CD14-positive monocyte (primary cell): ENCODE measurements around the gene CLCF1. TPM values are rescaled to one million over a fixed set of nuclear protein-coding genes. Genes with fewer than 3 reads are reported as not detected.
A peak's percentile ranks its signal among the peaks of the same experiment; 100 is the strongest.

ENCODE experiments used
- DNase-seq, 3 donors: peaks; one replicate each; pipeline ENCODE4 v3.0.0-alpha.2; 2011 to 2022
- H2AFZ ChIP-seq: 2 replicates; pipeline ENCODE4 v1.6.0; 2012; ENCODE audit warnings: mild to moderate bottlenecking, low read depth, low read length, inconsistent platforms; ENCODE audit not compliant: insufficient read depth, poor library complexity, severe bottlenecking
- H3K27ac ChIP-seq, 2 donors: 1 replicate in 1 of 2; 2 replicates in 1 of 2; pipeline ENCODE4 v1.5.1; 2012 to 2013; ENCODE audit warnings: low read length in 2 of 2, control low read depth in 1 of 2, inconsistent platforms in 1 of 2, low read depth in 1 of 2, mild to moderate bottlenecking in 1 of 2
- H3K27me3 ChIP-seq, 2 donors: one replicate each; pipeline versions ENCODE4 v1.6.0 to v1.6.1; 2011 to 2013; ENCODE audit warnings: low read length in 2 of 2; ENCODE audit not compliant: control insufficient read depth in 2 of 2, insufficient read depth in 2 of 2
- H3K36me3 ChIP-seq, 2 donors: replicated peaks in 1 of 2; 1 replicate in 1 of 2; 2 replicates in 1 of 2; pipeline versions ENCODE4 v1.5.1 to v1.6.1; 2012 to 2013; ENCODE audit warnings: low read length in 2 of 2, control low read depth in 1 of 2, inconsistent platforms in 1 of 2, mild to moderate bottlenecking in 1 of 2; ENCODE audit not compliant: insufficient read depth in 2 of 2, control insufficient read depth in 1 of 2
- H3K4me1 ChIP-seq, 2 donors: 1 replicate in 1 of 2; 2 replicates in 1 of 2; pipeline versions ENCODE4 v1.5.1 to v1.6.1; 2012 to 2013; ENCODE audit warnings: low read length in 2 of 2, control low read depth in 1 of 2, inconsistent platforms in 1 of 2, mild to moderate bottlenecking in 1 of 2, moderate library complexity in 1 of 2; ENCODE audit not compliant: insufficient read depth in 2 of 2, control insufficient read depth in 1 of 2
- H3K4me2 ChIP-seq: replicated peaks from 2 replicates; pipeline ENCODE3; 2012; ENCODE audit warnings: low read length, moderate library complexity, mild to moderate bottlenecking; ENCODE audit not compliant: poor library complexity, severe bottlenecking; ENCODE audit errors: extremely low read depth
- H3K4me3 ChIP-seq, 3 experiments: fragments of 200-600 bp in 1 of 3; sonication (generic) in 1 of 3; replicated peaks in 1 of 3; 1 replicate in 2 of 3; 2 replicates in 1 of 3; pipeline ENCODE4 v1.5.1; 2011 to 2013; ENCODE audit warnings: low read length in 3 of 3, mild to moderate bottlenecking in 3 of 3, control low read depth in 2 of 3, low read depth in 2 of 3, inconsistent platforms in 1 of 3, moderate library complexity in 1 of 3
- H3K79me2 ChIP-seq: 2 replicates; pipeline ENCODE4 v1.6.0; 2012; ENCODE audit warnings: mild to moderate bottlenecking, control low read depth, inconsistent platforms, low read length, moderate library complexity; ENCODE audit not compliant: insufficient read depth
- H3K9ac ChIP-seq: 2 replicates; pipeline ENCODE4 v1.6.0; 2017; ENCODE audit warnings: low read length, mild to moderate bottlenecking; ENCODE audit not compliant: insufficient read depth, poor library complexity, severe bottlenecking
- H3K9me3 ChIP-seq, 2 donors: replicated peaks in 1 of 2; 1 replicate in 1 of 2; 2 replicates in 1 of 2; pipeline versions ENCODE4 v1.5.1 to v1.6.1; 2012 to 2013; ENCODE audit warnings: low read length in 2 of 2, control low read depth in 1 of 2; ENCODE audit not compliant: control insufficient read depth in 1 of 2, insufficient read depth in 1 of 2
- H4K20me1 ChIP-seq: 2 replicates; pipeline ENCODE4 v1.6.0; 2012; ENCODE audit warnings: mild to moderate bottlenecking, low read length, control low read depth, moderate library complexity; ENCODE audit not compliant: insufficient read depth
- H3K27ac Mint-ChIP-seq, 7 donors: one replicate each; pipeline ENCODE4 v1.8.0; 2020; ENCODE audit warnings: mild to moderate bottlenecking in 7 of 7, mixed read lengths in 7 of 7, moderate library complexity in 6 of 7, inconsistent platforms in 2 of 7
- H3K27me3 Mint-ChIP-seq, 3 donors: one replicate each; pipeline ENCODE4 v1.8.0; 2021 to 2022; ENCODE audit warnings: low read depth in 3 of 3, mild to moderate bottlenecking in 3 of 3, mixed read lengths in 3 of 3, moderate library complexity in 3 of 3, inconsistent platforms in 1 of 3
- H3K36me3 Mint-ChIP-seq, 2 donors: one replicate each; pipeline ENCODE4 v1.8.0; 2020; ENCODE audit warnings: mixed read lengths in 2 of 2, inconsistent platforms in 1 of 2, mild to moderate bottlenecking in 1 of 2
- H3K4me1 Mint-ChIP-seq: one replicate; pipeline ENCODE4 v1.8.0; 2020; ENCODE audit warnings: mild to moderate bottlenecking, mixed read lengths
- H3K4me3 Mint-ChIP-seq, 2 donors: one replicate each; pipeline ENCODE4 v1.8.0; 2020; ENCODE audit warnings: mild to moderate bottlenecking in 2 of 2, mixed read lengths in 2 of 2, moderate library complexity in 1 of 2
- H3K9me3 Mint-ChIP-seq, 7 donors: one replicate each; pipeline ENCODE4 v1.8.0; 2020 to 2022; ENCODE audit warnings: mixed read lengths in 7 of 7, mild to moderate bottlenecking in 6 of 7, moderate library complexity in 6 of 7, inconsistent platforms in 2 of 7
- WGBS: methylation state at CpG from one replicate; pipeline ENCODE4 v1.1.5; 2013; ENCODE audit warnings: missing lambda C conversion rate; ENCODE audit not compliant: insufficient coverage; 5-methylcytosine and 5-hydroxymethylcytosine counted together
- intact Hi-C, 2 donors: fragments of 100-400 bp; cut with micrococcal nuclease; formaldehyde crosslinking; loops; one replicate each; pipeline versions ENCODE4 v1.15.0 to v1.15.1; 2023
- polyA plus RNA-seq, 3 donors: library from polyadenylated mRNA; depleted of rRNA in 1 of 3; unstranded in 2 of 3; stranded (reverse) in 1 of 3; fragments of 300-500 nt in 2 of 3; fragments of >200 nt in 1 of 3; fragmentation: Illumina TruSeq in 2 of 3; gene quantifications; 1 replicate in 2 of 3; 2 replicates in 1 of 3; pipeline ENCODE4 v1.2.3, GENCODE V29; 2012 to 2021
- TF ChIP-seq, protein P1 (sequence below): fragments of 200-600 bp; IDR thresholded peaks from one replicate; pipeline ENCODE4 v1.8.0; 2022; ENCODE audit warnings: antibody characterized with exemption, mild to moderate bottlenecking

Gene CLCF1
- polyA plus RNA-seq, 3 donors: 0.44 to 14.8 (median 0.94) TPM

GRCh38 chr11:67397536-67397935 is 24.1 kb upstream of the CLCF1 start:
- no peaks in the 10 kb centered on the region for H3K9me3 ChIP-seq
- intact Hi-C loops: loop anchor here in 1 of 2 donors (10.0 kb wide), 1 partner anchor 553 kb away; the partner anchor contains the start of gene RCE1
- no peak overlapping the region for H3K4me3 Mint-ChIP-seq
- peaks cover 32 to 57% of the 10 kb centered on the region in 2 donors for H3K4me1 ChIP-seq
- H3K27ac Mint-ChIP-seq: peak overlapping the region in 1 of 7 donors; percentile 57
- WGBS: 73% methylated on average over 6 of the region's 6 CpGs
- DNase-seq: no peak
- peaks cover 51% of the 10 kb centered on the region for H3K4me1 Mint-ChIP-seq
- no peak overlapping the region for H2AFZ ChIP-seq
- H3K79me2 ChIP-seq: peaks cover 60% of the 10 kb centered on the region
- peak overlapping the region in 1 of 2 donors; percentile 20 for H3K27ac ChIP-seq
- no peak overlapping the region for H3K4me2 ChIP-seq
- TF ChIP-seq, protein P1, sequence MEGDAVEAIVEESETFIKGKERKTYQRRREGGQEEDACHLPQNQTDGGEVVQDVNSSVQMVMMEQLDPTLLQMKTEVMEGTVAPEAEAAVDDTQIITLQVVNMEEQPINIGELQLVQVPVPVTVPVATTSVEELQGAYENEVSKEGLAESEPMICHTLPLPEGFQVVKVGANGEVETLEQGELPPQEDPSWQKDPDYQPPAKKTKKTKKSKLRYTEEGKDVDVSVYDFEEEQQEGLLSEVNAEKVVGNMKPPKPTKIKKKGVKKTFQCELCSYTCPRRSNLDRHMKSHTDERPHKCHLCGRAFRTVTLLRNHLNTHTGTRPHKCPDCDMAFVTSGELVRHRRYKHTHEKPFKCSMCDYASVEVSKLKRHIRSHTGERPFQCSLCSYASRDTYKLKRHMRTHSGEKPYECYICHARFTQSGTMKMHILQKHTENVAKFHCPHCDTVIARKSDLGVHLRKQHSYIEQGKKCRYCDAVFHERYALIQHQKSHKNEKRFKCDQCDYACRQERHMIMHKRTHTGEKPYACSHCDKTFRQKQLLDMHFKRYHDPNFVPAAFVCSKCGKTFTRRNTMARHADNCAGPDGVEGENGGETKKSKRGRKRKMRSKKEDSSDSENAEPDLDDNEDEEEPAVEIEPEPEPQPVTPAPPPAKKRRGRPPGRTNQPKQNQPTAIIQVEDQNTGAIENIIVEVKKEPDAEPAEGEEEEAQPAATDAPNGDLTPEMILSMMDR: no peak
- H3K9ac ChIP-seq: no peak overlapping the region
- H3K4me3 ChIP-seq: no peak overlapping the region
- peaks cover 0 to 3% (median 0%) of the 10 kb centered on the region in 3 donors for H3K27me3 Mint-ChIP-seq
- no peaks in the 10 kb centered on the region for H3K27me3 ChIP-seq
- peaks cover 71% of the 10 kb centered on the region for H4K20me1 ChIP-seq
- H3K36me3 Mint-ChIP-seq: peaks cover 39 to 48% of the 10 kb centered on the region in 2 donors
- peaks cover 39 to 59% of the 10 kb centered on the region in 2 donors for H3K36me3 ChIP-seq
- H3K9me3 Mint-ChIP-seq: no peaks in the 10 kb centered on the region

GRCh38 chr11:67396587-67397389 is 23.4 kb upstream of the CLCF1 start:
- Histone ChIP-seq H3K9me3 (no peaks in the 10 kb centered on the region), H2AFZ (no peak overlapping the region), H3K9ac (no peak overlapping the region), H3K27ac (peak overlapping the region in 1 of 2 donors; percentile 20), H3K4me2 (no peak overlapping the region), H3K27me3 (no peaks in the 10 kb centered on the region), H3K79me2 (peaks cover 61% of the 10 kb centered on the region), H3K4me1 (peaks cover 30 to 57% of the 10 kb centered on the region in 2 donors), H4K20me1 (peaks cover 75% of the 10 kb centered on the region), H3K4me3 (no peak overlapping the region), H3K36me3 (peaks cover 39 to 59% of the 10 kb centered on the region in 2 donors)
- TF ChIP-seq, protein P1: no peak
- peaks cover 39 to 48% of the 10 kb centered on the region in 2 donors for H3K36me3 Mint-ChIP-seq
- no peak overlapping the region for H3K4me3 Mint-ChIP-seq
- no peaks in the 10 kb centered on the region for H3K9me3 Mint-ChIP-seq
- peaks cover 0 to 3% (median 0%) of the 10 kb centered on the region in 3 donors for H3K27me3 Mint-ChIP-seq
- no peak for DNase-seq
- WGBS: 0% methylated on average over 5 of the region's 13 CpGs
- intact Hi-C loops: loop anchor here in 1 of 2 donors (10.0 kb wide), 1 partner anchor 552 kb away; the partner anchor contains the start of gene RCE1
- H3K27ac Mint-ChIP-seq: peak overlapping the region in 3 of 7 donors; percentile 25 to 72 (median 52)
- peaks cover 49% of the 10 kb centered on the region for H3K4me1 Mint-ChIP-seq
